ENCODE measurements around the gene GNRH2.

GRCh38 chr20:3047486-3048419 lies 4.3 kb downstream of the GNRH2 start:
- TF ChIP-seq CTCF (IDR thresholded peaks at IDR 0.05 in 4 of 5, conservative IDR thresholded peaks at IDR 0.05 in 1 of 5): no peak
- no peak for TF ChIP-seq POLR2A (IDR thresholded peaks at IDR 0.05)

Measured in gastrocnemius medialis (tissue), 4 donors.